Endothelial cell (in vitro differentiated cells): Measurements from ENCODE around the gene PLEKHG7. TPM values are rescaled to one million over a fixed set of nuclear protein-coding genes. Genes with fewer than 3 reads are reported as not detected.

Experiments
- DNase-seq: peaks from one replicate; pipeline ENCODE4 v3.0.0; 2021; ENCODE audit warnings: low spot score
- H3K27ac Mint-ChIP-seq: one replicate; pipeline ENCODE4 v1.8.0; 2021; ENCODE audit warnings: mixed read lengths, inconsistent platforms; ENCODE audit not compliant: unreplicated experiment
- H3K27me3 Mint-ChIP-seq: one replicate; pipeline ENCODE4 v1.8.0; 2021; ENCODE audit warnings: mild to moderate bottlenecking, moderate library complexity, mixed read lengths, inconsistent platforms; ENCODE audit not compliant: unreplicated experiment
- H3K36me3 Mint-ChIP-seq: one replicate; pipeline ENCODE4 v1.8.0; 2021; ENCODE audit warnings: mild to moderate bottlenecking, low read depth, mixed read lengths, inconsistent platforms; ENCODE audit not compliant: unreplicated experiment
- H3K4me1 Mint-ChIP-seq: one replicate; pipeline ENCODE4 v1.8.0; 2021; ENCODE audit warnings: mild to moderate bottlenecking, mixed read lengths, inconsistent platforms; ENCODE audit not compliant: unreplicated experiment
- H3K4me3 Mint-ChIP-seq: one replicate; pipeline ENCODE4 v1.8.0; 2021; ENCODE audit warnings: mild to moderate bottlenecking, mixed read lengths, inconsistent platforms; ENCODE audit not compliant: unreplicated experiment
- H3K9me3 Mint-ChIP-seq: one replicate; pipeline ENCODE4 v1.8.0; 2021; ENCODE audit warnings: mixed read lengths, inconsistent platforms; ENCODE audit not compliant: unreplicated experiment
- total RNA-seq: library from RNA; stranded (reverse); fragmentation: NEBNext Ultra II Directional; extraction: Animal tissue kit (Norgen Biotek cat#: 25700); gene quantifications from one replicate; pipeline ENCODE4 v1.2.1, GENCODE V29; 2021; ENCODE audit not compliant: unreplicated experiment
- TF ChIP-seq, protein P1 (sequence below): fragments of 200-600 bp; sonication (generic); IDR thresholded peaks from one replicate; pipeline ENCODE4 v1.5.0; 2021; ENCODE audit warnings: antibody characterized with exemption; ENCODE audit not compliant: unreplicated experiment

PLEKHG7 gene
- total RNA-seq, 1 donor from 2014 or later, result not detected

DNA sequence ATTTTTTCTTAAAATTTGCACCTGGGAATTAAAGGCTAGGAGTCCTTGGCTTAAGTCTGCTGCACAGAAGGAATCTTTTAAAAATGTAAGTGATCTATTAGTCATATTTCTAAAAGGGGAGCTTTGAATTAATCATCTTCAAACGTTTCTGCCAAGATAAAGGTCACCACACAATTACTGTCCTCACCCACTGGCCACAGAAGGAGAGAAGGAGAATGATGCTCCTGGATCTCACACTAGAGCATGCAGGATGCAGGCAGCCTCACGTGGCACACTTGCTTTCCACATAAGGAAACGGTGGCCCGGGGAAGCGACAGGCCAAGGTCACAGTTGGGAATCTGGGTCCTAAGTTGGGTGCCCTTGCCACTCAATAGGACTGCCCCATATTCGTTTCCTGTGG is 16.9 kb downstream of the PLEKHG7 start:
- H3K36me3 Mint-ChIP-seq, result no peaks in the 10 kb centered on the region
- no peaks in the 10 kb centered on the region for H3K9me3 Mint-ChIP-seq
- DNase-seq, result no peak
- peaks cover 7% of the 10 kb centered on the region for H3K27me3 Mint-ChIP-seq
- H3K4me3 Mint-ChIP-seq, result no peak overlapping the region
- TF ChIP-seq, protein P1, sequence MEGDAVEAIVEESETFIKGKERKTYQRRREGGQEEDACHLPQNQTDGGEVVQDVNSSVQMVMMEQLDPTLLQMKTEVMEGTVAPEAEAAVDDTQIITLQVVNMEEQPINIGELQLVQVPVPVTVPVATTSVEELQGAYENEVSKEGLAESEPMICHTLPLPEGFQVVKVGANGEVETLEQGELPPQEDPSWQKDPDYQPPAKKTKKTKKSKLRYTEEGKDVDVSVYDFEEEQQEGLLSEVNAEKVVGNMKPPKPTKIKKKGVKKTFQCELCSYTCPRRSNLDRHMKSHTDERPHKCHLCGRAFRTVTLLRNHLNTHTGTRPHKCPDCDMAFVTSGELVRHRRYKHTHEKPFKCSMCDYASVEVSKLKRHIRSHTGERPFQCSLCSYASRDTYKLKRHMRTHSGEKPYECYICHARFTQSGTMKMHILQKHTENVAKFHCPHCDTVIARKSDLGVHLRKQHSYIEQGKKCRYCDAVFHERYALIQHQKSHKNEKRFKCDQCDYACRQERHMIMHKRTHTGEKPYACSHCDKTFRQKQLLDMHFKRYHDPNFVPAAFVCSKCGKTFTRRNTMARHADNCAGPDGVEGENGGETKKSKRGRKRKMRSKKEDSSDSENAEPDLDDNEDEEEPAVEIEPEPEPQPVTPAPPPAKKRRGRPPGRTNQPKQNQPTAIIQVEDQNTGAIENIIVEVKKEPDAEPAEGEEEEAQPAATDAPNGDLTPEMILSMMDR, result no peak
- H3K4me1 Mint-ChIP-seq, result no peaks in the 10 kb centered on the region
- H3K27ac Mint-ChIP-seq, result no peak overlapping the region

DNA sequence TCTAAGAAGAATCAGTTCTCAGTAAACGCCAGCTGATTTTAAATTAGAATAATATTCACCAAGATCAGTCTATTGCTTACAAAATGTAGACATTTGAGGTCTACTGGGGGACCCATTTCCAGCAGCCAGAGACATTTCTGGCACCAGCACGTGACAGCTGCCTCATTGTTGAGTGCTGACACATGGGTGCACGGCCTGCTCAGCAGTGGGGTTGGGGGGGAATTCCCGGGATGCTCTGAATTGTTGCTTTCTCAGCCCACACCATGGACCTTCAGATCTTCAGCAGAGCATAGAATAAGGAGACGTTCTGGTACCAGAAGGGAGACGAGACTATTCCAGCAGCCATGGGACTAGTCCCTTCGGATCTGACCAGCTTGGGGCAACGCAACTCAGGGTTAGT is 18.3 kb downstream of the PLEKHG7 start:
- Mint-ChIP-seq H3K27me3 (peaks cover 6% of the 10 kb centered on the region), H3K36me3 (no peaks in the 10 kb centered on the region), H3K9me3 (no peaks in the 10 kb centered on the region), H3K27ac (no peak overlapping the region), H3K4me3 (no peak overlapping the region), H3K4me1 (no peaks in the 10 kb centered on the region)
- DNase-seq, result no peak
- TF ChIP-seq, protein P1, result no peak

DNA sequence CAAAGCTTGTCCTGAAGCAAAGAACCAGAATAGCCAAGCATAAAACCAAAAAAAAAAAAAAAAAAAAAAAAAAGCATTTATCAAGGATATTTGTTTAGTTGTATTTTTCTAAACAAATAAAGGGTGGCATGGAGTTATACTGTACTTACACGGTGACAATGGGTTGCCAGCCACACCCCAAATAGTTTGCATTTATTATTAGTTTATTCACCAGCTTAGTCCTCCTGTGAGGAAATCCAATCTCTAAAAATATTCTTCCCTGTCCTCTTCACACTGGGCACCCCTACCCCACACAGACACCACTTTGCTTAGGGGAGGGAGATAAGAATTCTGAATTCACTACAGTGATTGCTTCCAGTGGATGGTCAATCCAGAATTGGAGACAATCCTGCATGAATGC is 18.9 kb downstream of the PLEKHG7 start:
- H3K4me3 Mint-ChIP-seq, result no peak overlapping the region
- TF ChIP-seq, protein P1, result no peak
- H3K9me3 Mint-ChIP-seq, result no peaks in the 10 kb centered on the region
- H3K4me1 Mint-ChIP-seq, result no peaks in the 10 kb centered on the region
- no peaks in the 10 kb centered on the region for H3K36me3 Mint-ChIP-seq
- H3K27me3 Mint-ChIP-seq, result peaks cover 2% of the 10 kb centered on the region
- no peak for DNase-seq
- no peak overlapping the region for H3K27ac Mint-ChIP-seq

DNA sequence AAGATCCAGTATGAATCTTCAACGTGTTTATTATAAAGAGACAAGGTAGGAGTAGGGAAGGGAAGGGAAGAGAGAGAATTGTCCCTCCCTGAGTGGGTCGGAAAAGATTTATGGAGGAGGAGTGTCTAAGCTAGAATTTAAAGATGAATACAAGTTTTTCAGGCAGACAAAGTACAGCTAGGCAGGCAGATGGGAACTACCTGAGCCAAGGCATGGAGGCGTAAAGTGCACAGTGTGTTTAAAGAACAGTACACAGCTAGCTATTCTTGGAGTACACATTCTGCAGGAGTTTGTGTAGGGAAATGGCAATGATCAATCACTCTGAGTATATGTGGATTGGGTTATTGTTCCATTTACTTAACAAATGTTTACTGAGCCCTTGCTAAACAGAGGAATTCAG is 20.1 kb downstream of the PLEKHG7 start:
- Mint-ChIP-seq H3K27me3 (peaks cover 2% of the 10 kb centered on the region), H3K9me3 (no peaks in the 10 kb centered on the region), H3K4me3 (no peak overlapping the region), H3K36me3 (no peaks in the 10 kb centered on the region), H3K27ac (no peak overlapping the region), H3K4me1 (no peaks in the 10 kb centered on the region)
- no peak for DNase-seq
- TF ChIP-seq, protein P1, result no peak

DNA sequence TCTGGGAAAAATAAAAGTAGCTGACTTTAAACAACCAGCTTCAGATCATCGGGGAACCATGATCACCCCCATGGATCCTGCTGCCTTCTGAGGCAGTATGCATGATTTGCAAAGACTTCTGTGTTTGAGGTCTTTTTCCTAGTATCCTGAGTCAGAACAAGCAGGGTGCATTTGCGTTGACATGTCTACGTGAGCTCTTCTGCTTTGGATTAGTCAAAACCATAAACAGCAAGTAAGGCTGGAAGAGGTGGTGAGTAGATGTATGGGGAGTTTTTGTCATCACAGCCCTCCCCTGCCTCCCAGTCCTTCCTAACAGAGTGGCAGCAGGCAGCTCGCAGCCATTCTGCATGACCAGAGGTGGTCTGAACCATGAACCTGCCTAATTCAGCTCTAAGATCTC is 24.1 kb downstream of the PLEKHG7 start:
- Mint-ChIP-seq H3K4me1 (no peaks in the 10 kb centered on the region), H3K9me3 (no peaks in the 10 kb centered on the region), H3K36me3 (no peaks in the 10 kb centered on the region), H3K4me3 (no peak overlapping the region), H3K27me3 (no peaks in the 10 kb centered on the region), H3K27ac (no peak overlapping the region)
- no peak for DNase-seq
- TF ChIP-seq, protein P1, result no peak
